Measurements from ENCODE around the gene KL. TPM values are rescaled to one million over a fixed set of nuclear protein-coding genes. Genes with fewer than 3 reads are reported as not detected.

KL gene
- total and polyA plus RNA-seq, 10 of the 15 experiments (the other 5 are each of a cell fraction or from before 2014, with no cell fraction given): 0.08 to 2.1 (median 1.4) TPM

DNA sequence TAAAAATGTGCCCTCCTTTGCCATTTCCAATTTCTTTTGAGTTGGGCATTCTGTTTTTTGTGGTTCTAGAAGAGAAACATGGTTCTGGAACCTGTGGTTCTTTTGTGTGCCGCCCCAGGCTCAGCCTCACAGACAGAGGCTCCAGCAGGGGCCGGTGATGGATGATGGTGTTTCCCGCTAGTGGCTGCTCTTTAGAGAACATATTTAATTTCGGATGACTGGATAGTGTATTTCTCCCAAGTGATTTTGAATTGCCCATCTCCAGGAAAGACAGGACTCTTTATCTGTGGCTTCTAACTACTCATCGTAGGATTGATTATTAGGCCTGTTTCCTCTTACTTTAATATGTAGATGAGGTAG, 75.2 kb downstream of the KL start:
- no peaks in the 10 kb centered on the region for H4K20me1 ChIP-seq (ENCODE audit: control insufficient read depth, insufficient read depth)
- intact Hi-C loops (cut with micrococcal nuclease; ENCODE audit: unreplicated experiment): no loop called here
- WGBS (ENCODE audit: insufficient coverage, insufficient replicate concordance, low lambda C conversion rate, missing lambda C conversion rate): 81% methylated on average over 5 of the region's 5 CpGs
- H3K4me2 ChIP-seq (ENCODE audit: control insufficient read depth, insufficient read depth): no peak overlapping the region
- ChIA-PET POLR2A (no interaction called here), CTCF (no interaction called here), SMC1A (ENCODE audit: uncharacterized antibody, unreplicated experiment) (interaction anchor here (1.7 kb wide), 1 partner anchor 10 kb away, joined by 4 read pairs; no protein-coding TSS in a partner anchor), RAD21 (ENCODE audit: unreplicated experiment) (no interaction called here)
- no peak overlapping the region for H3K9ac ChIP-seq (ENCODE audit: control insufficient read depth, insufficient read depth, low read length)
- H2AFZ ChIP-seq (ENCODE audit: control insufficient read depth, low read depth, low read length): no peak overlapping the region
- FAIRE-seq: no peak
- H3K36me3 ChIP-seq (ENCODE audit: control insufficient read depth in 2 of 2, insufficient read depth in 2 of 2, low read length in 1 of 2): no peaks in the 10 kb centered on the region
- no peaks in the 10 kb centered on the region for H3K27me3 ChIP-seq (replicated peaks in 1 of 2; ENCODE audit: control insufficient read depth in 2 of 2, insufficient read depth in 2 of 2, low read length in 1 of 2)
- TF ChIP-seq, protein P1, sequence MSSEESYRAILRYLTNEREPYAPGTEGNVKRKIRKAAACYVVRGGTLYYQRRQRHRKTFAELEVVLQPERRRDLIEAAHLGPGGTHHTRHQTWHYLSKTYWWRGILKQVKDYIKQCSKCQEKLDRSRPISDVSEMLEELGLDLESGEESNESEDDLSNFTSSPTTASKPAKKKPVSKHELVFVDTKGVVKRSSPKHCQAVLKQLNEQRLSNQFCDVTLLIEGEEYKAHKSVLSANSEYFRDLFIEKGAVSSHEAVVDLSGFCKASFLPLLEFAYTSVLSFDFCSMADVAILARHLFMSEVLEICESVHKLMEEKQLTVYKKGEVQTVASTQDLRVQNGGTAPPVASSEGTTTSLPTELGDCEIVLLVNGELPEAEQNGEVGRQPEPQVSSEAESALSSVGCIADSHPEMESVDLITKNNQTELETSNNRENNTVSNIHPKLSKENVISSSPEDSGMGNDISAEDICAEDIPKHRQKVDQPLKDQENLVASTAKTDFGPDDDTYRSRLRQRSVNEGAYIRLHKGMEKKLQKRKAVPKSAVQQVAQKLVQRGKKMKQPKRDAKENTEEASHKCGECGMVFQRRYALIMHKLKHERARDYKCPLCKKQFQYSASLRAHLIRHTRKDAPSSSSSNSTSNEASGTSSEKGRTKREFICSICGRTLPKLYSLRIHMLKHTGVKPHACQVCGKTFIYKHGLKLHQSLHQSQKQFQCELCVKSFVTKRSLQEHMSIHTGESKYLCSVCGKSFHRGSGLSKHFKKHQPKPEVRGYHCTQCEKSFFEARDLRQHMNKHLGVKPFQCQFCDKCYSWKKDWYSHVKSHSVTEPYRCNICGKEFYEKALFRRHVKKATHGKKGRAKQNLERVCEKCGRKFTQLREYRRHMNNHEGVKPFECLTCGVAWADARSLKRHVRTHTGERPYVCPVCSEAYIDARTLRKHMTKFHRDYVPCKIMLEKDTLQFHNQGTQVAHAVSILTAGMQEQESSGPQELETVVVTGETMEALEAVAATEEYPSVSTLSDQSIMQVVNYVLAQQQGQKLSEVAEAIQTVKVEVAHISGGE (CRISPR knock-in tag; IDR thresholded peaks at IDR 0.05): no peak
- no peak for TF ChIP-seq RELA (IDR thresholded peaks at IDR 0.05; ENCODE audit: borderline replicate concordance, partially characterized antibody)
- no peak for TF ChIP-seq ZNF274 (IDR thresholded peaks at IDR 0.05; ENCODE audit: insufficient read depth, insufficient read length)
- no peak for TF ChIP-seq ZNF622 (IDR thresholded peaks at IDR 0.05)
- TF ChIP-seq EZH2 (IDR thresholded peaks at IDR 0.05; ENCODE audit: borderline replicate concordance, control insufficient read depth, low read depth, low read length): no peak
- TF ChIP-seq ZZZ3 (IDR thresholded peaks at IDR 0.05; ENCODE audit: control insufficient read depth, insufficient read length, low read depth): no peak
- no peak for TF ChIP-seq HDAC2 (IDR thresholded peaks at IDR 0.05)
- no peak for TF ChIP-seq BRCA1 (IDR thresholded peaks at IDR 0.05; ENCODE audit: low read depth, low read length)
- TF ChIP-seq SMAD5 (IDR thresholded peaks at IDR 0.05; ENCODE audit: low read depth): no peak
- no peak for TF ChIP-seq SREBF2 (IDR thresholded peaks at IDR 0.05; ENCODE audit: low read length)
- no peak for TF ChIP-seq FOXK2 (IDR thresholded peaks at IDR 0.05)
- TF ChIP-seq, protein P2, sequence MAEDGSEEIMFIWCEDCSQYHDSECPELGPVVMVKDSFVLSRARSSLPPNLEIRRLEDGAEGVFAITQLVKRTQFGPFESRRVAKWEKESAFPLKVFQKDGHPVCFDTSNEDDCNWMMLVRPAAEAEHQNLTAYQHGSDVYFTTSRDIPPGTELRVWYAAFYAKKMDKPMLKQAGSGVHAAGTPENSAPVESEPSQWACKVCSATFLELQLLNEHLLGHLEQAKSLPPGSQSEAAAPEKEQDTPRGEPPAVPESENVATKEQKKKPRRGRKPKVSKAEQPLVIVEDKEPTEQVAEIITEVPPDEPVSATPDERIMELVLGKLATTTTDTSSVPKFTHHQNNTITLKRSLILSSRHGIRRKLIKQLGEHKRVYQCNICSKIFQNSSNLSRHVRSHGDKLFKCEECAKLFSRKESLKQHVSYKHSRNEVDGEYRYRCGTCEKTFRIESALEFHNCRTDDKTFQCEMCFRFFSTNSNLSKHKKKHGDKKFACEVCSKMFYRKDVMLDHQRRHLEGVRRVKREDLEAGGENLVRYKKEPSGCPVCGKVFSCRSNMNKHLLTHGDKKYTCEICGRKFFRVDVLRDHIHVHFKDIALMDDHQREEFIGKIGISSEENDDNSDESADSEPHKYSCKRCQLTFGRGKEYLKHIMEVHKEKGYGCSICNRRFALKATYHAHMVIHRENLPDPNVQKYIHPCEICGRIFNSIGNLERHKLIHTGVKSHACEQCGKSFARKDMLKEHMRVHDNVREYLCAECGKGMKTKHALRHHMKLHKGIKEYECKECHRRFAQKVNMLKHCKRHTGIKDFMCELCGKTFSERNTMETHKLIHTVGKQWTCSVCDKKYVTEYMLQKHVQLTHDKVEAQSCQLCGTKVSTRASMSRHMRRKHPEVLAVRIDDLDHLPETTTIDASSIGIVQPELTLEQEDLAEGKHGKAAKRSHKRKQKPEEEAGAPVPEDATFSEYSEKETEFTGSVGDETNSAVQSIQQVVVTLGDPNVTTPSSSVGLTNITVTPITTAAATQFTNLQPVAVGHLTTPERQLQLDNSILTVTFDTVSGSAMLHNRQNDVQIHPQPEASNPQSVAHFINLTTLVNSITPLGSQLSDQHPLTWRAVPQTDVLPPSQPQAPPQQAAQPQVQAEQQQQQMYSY (CRISPR knock-in tag; IDR thresholded peaks at IDR 0.05): no peak
- TF ChIP-seq, protein P3, sequence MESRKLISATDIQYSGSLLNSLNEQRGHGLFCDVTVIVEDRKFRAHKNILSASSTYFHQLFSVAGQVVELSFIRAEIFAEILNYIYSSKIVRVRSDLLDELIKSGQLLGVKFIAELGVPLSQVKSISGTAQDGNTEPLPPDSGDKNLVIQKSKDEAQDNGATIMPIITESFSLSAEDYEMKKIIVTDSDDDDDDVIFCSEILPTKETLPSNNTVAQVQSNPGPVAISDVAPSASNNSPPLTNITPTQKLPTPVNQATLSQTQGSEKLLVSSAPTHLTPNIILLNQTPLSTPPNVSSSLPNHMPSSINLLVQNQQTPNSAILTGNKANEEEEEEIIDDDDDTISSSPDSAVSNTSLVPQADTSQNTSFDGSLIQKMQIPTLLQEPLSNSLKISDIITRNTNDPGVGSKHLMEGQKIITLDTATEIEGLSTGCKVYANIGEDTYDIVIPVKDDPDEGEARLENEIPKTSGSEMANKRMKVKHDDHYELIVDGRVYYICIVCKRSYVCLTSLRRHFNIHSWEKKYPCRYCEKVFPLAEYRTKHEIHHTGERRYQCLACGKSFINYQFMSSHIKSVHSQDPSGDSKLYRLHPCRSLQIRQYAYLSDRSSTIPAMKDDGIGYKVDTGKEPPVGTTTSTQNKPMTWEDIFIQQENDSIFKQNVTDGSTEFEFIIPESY (IDR thresholded peaks at IDR 0.05): no peak
- no peaks in the 10 kb centered on the region for H3K9me3 ChIP-seq (replicated peaks; ENCODE audit: control insufficient read depth, insufficient read depth, low read length)
- ATAC-seq: no peak
- in situ Hi-C loops (cut with MboI): no loop called here
- no peak for DNase-seq (ENCODE audit: low read depth, low spot score)
- H3K4me3 ChIP-seq: no peak overlapping the region
- H3K79me2 ChIP-seq (ENCODE audit: control insufficient read depth, insufficient read depth, low read length): no peaks in the 10 kb centered on the region
- no peaks in the 10 kb centered on the region for H3K4me1 ChIP-seq (ENCODE audit: control insufficient read depth, insufficient read depth, low read length)
- no TSS peak for BruUV-seq (replicated peaks)
- no peak overlapping the region for H3K27ac ChIP-seq (ENCODE audit: control insufficient read depth, insufficient read depth)

Measured in GM12878 (cell line).